Adrenal gland (tissue), 5 donors: ENCODE measurements around the gene OR2M7.

ENCODE experiments used
- CTCF ChIP-seq, 6 experiments: fragments of 450-650 bp in 4 of 6; fragments of 200-600 bp in 2 of 6; sonication (generic) in 1 of 6; IDR thresholded peaks; 1 replicate in 5 of 6; 2 replicates in 1 of 6; pipeline versions ENCODE4 v1.5.1 to v1.8.0; 2016 to 2021; ENCODE audit warnings: antibody characterized with exemption in 6 of 6, mild to moderate bottlenecking in 2 of 6, moderate library complexity in 1 of 6
- POLR2A ChIP-seq, 2 donors: fragments of 450-650 bp; IDR thresholded peaks; one replicate each; pipeline ENCODE4 v1.6.1; 2017; ENCODE audit warnings: antibody characterized with exemption in 2 of 2, mild to moderate bottlenecking in 2 of 2, moderate library complexity in 1 of 2
- donor health status: DM: no; HTN: no; CAD: no.

- TF ChIP-seq CTCF (IDR thresholded peaks at IDR 0.05) (no peak), POLR2A (IDR thresholded peaks at IDR 0.05) (no peak)
Measured at GRCh38 chr1:248343451-248343850, 19.1 kb upstream of the OR2M7 start.
